Body of pancreas (tissue), 4 donors: Measurements from ENCODE around the gene DPYD. TPM values are rescaled to one million over a fixed set of nuclear protein-coding genes. Genes with fewer than 3 reads are reported as not detected.
A peak's percentile ranks its signal among the peaks of the same experiment; 100 is the strongest.

Source experiments
- ATAC-seq: fragments of 150-250 bp; one replicate; pipeline ENCODE4 v1.9.1; 2016
- DNase-seq, 4 donors: peaks; one replicate each; pipeline ENCODE4 v3.0.0-alpha.2; 2019
- H3K27ac ChIP-seq, 4 donors: fragments of 200-600 bp; sonication (generic); 1 replicate in 3 of 4; 2 replicates in 1 of 4; pipeline versions ENCODE4 v1.5.1 to v1.6.1; 2016 to 2019; ENCODE audit warnings: mild to moderate bottlenecking in 1 of 4, mixed read lengths in 1 of 4, moderate library complexity in 1 of 4
- H3K27me3 ChIP-seq, 2 donors: fragments of 200-600 bp; sonication (generic); one replicate each; pipeline ENCODE4 v1.6.0; 2016; ENCODE audit warnings: mild to moderate bottlenecking in 1 of 2
- H3K36me3 ChIP-seq, 2 donors: fragments of 200-600 bp; sonication (generic); replicated peaks in 1 of 2; 2 replicates each; pipeline ENCODE4 v1.5.1; 2016; ENCODE audit warnings: low read depth in 2 of 2; ENCODE audit not compliant: insufficient read depth in 1 of 2
- H3K4me1 ChIP-seq: fragments of 200-600 bp; sonication (generic); one replicate; pipeline ENCODE4 v1.6.0; 2016
- H3K4me3 ChIP-seq, 2 donors: fragments of 200-600 bp; sonication (generic); 1 replicate in 1 of 2; 2 replicates in 1 of 2; pipeline ENCODE4 v1.5.1; 2016 to 2019
- H3K9me3 ChIP-seq, 3 donors: fragments of 200-600 bp; sonication (generic); 1 replicate in 2 of 3; 2 replicates in 1 of 3; pipeline ENCODE4 v1.5.1; 2016
- POLR2A ChIP-seq, 3 donors: fragments of 450-650 bp; IDR thresholded peaks; one replicate each; pipeline ENCODE4 v1.6.1; 2016; ENCODE audit warnings: antibody characterized with exemption in 3 of 3, mild to moderate bottlenecking in 2 of 3
- WGBS, 2 donors: methylation state at CpG; one replicate each; pipeline ENCODE4 v1.1.5; 2017; 5-methylcytosine and 5-hydroxymethylcytosine counted together
- intact Hi-C: fragments of 100-400 bp; cut with DNase I; formaldehyde crosslinking; loops from one replicate; pipeline ENCODE4 v1.15.1; 2023
- total RNA-seq, 2 donors: library from RNA; depleted of rRNA; stranded (reverse); fragments of >200 nt; gene quantifications; one replicate each; pipeline ENCODE4 v1.1.0, GENCODE V29; 2016
- TF ChIP-seq, protein P1 (sequence below), 7 experiments: fragments of 450-650 bp in 4 of 7; fragments of 200-600 bp in 3 of 7; sonication (generic) in 3 of 7; IDR thresholded peaks; one replicate each; pipeline ENCODE4 v1.5.1; 2016 to 2019; ENCODE audit warnings: antibody characterized with exemption in 7 of 7

DPYD gene
- total RNA-seq, 2 donors from 2014 or later, result 13.8 to 17.1 TPM

DNA sequence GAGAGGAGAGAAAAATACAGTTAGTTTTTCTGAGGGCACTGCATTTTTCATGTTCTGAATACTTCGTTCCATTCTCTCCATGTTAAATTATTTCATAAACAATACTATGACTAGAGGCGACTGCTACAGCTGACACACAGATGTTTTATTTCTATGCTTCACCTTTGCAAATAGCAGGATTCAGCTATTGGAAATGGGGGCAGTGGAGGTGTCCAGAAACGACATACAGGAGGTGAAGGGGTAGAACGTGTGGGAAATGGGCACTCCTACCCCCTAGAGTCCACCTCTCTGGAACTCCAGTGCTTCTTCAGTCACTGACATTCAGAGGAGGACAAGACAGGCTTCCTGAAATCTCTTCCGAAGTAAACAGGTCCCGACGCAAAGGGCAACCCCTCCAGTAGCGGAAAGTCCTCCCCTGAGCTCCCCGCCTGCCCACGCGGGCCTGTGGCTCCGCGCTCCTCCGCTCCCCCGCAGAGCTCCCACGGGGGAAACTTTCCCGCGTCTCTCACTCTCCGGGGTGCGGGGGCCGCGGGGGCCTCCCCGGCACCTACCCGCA is 480 bp downstream of the DPYD start:
- 0% methylated on average over 19 to 24 of the region's 24 CpGs for WGBS, 2 donors
- DNase-seq (no peak), ATAC-seq (peak; percentile 45)
- H3K27ac ChIP-seq, result peak overlapping the region; percentile 73 to 95 (median 90)
- no peaks in the 10 kb centered on the region for H3K27me3 ChIP-seq
- no peaks in the 10 kb centered on the region for H3K36me3 ChIP-seq
- intact Hi-C loops, result no loop called here
- H3K4me3 ChIP-seq, result peak overlapping the region; percentile 60 to 84
- H3K4me1 ChIP-seq, result peaks cover 8% of the 10 kb centered on the region
- no peaks in the 10 kb centered on the region for H3K9me3 ChIP-seq
- no peak for TF ChIP-seq POLR2A (IDR thresholded peaks at IDR 0.05)
- TF ChIP-seq, protein P1, sequence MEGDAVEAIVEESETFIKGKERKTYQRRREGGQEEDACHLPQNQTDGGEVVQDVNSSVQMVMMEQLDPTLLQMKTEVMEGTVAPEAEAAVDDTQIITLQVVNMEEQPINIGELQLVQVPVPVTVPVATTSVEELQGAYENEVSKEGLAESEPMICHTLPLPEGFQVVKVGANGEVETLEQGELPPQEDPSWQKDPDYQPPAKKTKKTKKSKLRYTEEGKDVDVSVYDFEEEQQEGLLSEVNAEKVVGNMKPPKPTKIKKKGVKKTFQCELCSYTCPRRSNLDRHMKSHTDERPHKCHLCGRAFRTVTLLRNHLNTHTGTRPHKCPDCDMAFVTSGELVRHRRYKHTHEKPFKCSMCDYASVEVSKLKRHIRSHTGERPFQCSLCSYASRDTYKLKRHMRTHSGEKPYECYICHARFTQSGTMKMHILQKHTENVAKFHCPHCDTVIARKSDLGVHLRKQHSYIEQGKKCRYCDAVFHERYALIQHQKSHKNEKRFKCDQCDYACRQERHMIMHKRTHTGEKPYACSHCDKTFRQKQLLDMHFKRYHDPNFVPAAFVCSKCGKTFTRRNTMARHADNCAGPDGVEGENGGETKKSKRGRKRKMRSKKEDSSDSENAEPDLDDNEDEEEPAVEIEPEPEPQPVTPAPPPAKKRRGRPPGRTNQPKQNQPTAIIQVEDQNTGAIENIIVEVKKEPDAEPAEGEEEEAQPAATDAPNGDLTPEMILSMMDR (IDR thresholded peaks at IDR 0.05), result no peak

DNA sequence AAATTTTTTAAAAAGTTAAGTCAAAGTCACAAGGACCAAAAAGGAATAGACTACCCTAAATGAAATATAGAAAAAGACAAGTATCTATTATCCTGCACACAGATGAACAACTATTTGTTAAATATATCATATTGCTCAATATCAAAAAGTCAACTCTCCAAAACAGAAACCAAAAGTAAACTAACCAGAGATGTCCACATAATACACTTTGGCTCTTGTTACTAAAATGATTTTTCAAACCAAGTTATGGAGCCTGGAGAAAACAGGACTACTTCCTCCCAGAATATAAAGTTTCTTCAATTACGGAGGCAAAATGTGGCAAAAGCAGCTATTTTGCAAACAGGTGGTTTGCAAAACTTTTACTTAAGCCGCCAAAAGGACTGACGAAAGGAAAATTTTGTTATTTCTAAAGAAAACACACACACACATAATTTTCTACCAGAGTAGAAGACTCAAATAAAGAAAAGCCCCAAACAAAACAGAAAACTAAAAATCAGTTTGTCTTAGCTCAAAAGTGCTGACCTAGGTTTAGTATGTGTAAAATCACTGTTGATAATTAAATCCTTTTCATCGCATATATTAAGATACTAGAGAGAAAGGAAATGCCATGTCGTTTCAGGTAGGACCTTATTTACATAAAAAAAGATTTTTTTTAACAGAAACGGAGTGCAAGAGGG is 1.1 kb downstream of the DPYD start:
- no peaks in the 10 kb centered on the region for H3K9me3 ChIP-seq
- H3K27me3 ChIP-seq, result no peaks in the 10 kb centered on the region
- peak; percentile 34 for ATAC-seq
- H3K4me1 ChIP-seq, result peaks cover 8% of the 10 kb centered on the region
- 8 to 16% methylated on average over 6 of the region's 6 CpGs for WGBS, 2 donors
- DNase-seq, result no peak
- intact Hi-C loops, result no loop called here
- H3K4me3 ChIP-seq, result peak overlapping the region; percentile 60 to 84
- peak overlapping the region in 2 of 4 donors; percentile 91 to 95 for H3K27ac ChIP-seq
- no peaks in the 10 kb centered on the region for H3K36me3 ChIP-seq
- TF ChIP-seq POLR2A (IDR thresholded peaks at IDR 0.05), result no peak
- TF ChIP-seq, protein P1 (IDR thresholded peaks at IDR 0.05), result no peak

DNA sequence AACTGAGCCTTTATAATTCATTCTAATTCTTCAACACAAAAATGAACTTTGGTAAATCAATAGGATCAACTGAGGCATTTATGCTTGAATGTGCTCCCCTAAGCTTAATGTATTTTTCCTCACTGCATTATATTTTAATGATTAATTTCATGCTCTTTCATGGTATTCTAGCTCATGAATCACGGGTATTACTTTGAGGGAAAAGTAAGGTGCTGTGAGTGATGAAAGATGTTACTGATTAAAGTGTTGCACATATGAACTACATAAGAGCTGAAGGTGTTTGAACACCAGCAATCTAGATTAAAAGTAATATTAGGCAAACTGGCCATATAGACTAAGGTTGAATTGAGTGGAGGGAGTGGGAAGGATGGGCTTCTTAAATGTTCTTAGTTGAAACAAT is 1.9 kb downstream of the DPYD start:
- intact Hi-C loops, result no loop called here
- WGBS, 2 donors, result 40 to 60% methylated on average over 1 of the region's 1 CpG
- TF ChIP-seq, protein P1 (IDR thresholded peaks at IDR 0.05), result no peak
- no peak for TF ChIP-seq POLR2A (IDR thresholded peaks at IDR 0.05)

DNA sequence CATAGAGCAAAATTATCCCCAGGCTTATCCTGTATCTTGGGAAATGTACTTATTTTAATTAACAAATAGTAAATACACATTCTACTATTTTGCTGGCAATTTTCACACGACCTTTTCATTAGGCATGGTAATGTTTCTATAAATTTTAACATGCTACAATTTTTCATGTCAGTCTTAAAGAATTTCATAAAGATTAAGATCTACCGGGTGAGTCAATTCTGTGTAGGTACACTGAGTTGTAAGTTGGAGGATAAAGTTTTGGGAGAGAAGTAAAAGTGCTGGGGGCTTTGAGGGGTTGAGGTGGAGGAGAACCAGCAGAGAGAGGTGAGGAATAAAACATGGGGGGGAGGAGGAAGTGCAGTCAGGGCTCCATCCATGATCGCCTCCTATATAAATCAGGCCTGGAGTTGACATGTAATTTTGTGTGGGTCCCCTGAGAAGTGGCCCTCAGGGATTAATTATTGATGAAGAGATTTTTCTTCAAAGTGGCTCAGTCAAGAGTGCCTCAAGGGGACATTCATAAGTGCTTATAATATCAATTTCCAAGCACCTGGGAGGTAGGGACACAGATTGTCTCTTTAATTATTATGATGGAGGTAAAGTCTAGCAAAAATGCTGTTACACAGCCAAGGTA is 7.2 kb downstream of the DPYD start:
- H3K27ac ChIP-seq, result no peak overlapping the region
- intact Hi-C loops, result no loop called here
- DNase-seq, result no peak
- no peak for TF ChIP-seq POLR2A (IDR thresholded peaks at IDR 0.05)
- TF ChIP-seq, protein P1 (IDR thresholded peaks at IDR 0.05), result no peak
- H3K27me3 ChIP-seq, result no peaks in the 10 kb centered on the region
- H3K4me1 ChIP-seq, result no peaks in the 10 kb centered on the region
- WGBS, 2 donors, result 77 to 82% methylated on average over 3 of the region's 3 CpGs
- no peak overlapping the region for H3K4me3 ChIP-seq
- no peak for ATAC-seq
- H3K36me3 ChIP-seq, result no peaks in the 10 kb centered on the region
- H3K9me3 ChIP-seq, result no peaks in the 10 kb centered on the region

More for the DNA sequence above, 1.9 kb downstream of the DPYD start:
- Histone ChIP-seq H3K27me3 (no peaks in the 10 kb centered on the region), H3K4me1 (peaks cover 8% of the 10 kb centered on the region), H3K9me3 (no peaks in the 10 kb centered on the region), H3K4me3 (no peak overlapping the region), H3K36me3 (no peaks in the 10 kb centered on the region), H3K27ac (peak overlapping the region in 1 of 4 donors; percentile 5)
- ATAC-seq, result no peak
- no peak for DNase-seq
